GM19193 (cell line): ENCODE data around the gene ZBTB48.
A peak's percentile ranks its signal among the peaks of the same experiment; 100 is the strongest.

Experiments used
- POLR2A ChIP-seq: IDR thresholded peaks from 4 replicates; pipeline ENCODE4 v1.6.1; 2011; ENCODE audit not compliant: insufficient read depth, insufficient read length; ENCODE audit errors: extremely low read depth

The ZBTB48 gene

DNA sequence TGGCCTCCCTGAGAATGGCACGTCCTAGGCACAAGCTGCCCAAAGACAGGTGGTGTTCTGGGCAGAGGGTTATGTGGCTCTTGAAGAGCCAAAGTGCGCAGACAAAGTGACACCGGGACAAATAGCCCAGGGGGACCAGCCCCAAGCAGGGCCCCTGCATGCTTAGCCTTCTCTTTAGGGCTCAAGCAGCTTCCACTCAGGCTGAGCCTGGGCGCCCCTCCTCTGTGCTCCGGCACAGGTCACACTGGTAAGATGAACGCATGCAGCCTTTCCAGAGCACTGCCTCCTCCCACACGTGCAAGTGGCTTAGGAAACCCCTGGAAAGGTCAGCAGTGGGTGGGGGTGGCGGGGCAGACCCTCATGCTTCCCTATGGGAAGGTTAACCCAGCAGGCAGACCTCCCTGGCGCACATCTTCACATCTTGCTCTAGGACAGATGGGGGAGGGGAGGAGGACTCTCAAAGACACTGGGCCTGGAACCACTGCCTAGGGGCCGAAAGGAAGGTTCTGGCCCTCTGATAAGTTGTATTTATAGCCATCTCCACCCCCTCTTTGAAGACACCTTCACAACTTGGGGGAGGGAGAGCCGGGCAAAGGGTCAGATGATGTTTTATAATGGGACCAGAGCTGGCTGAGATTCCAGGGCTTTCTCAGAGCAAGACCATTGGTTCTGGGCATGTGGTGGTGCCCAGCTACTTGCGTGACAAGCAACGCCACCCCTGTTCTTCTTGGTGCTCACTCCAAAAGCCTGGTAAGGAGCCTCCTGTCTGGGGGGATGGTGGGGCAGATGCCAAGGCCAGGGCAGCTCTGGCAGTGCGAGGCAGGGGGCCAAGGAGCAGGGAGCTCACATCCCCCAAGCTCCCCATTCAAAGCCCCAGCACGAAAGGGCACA, 17.3 kb downstream of the ZBTB48 start:
- TF ChIP-seq POLR2A: no peak

DNA sequence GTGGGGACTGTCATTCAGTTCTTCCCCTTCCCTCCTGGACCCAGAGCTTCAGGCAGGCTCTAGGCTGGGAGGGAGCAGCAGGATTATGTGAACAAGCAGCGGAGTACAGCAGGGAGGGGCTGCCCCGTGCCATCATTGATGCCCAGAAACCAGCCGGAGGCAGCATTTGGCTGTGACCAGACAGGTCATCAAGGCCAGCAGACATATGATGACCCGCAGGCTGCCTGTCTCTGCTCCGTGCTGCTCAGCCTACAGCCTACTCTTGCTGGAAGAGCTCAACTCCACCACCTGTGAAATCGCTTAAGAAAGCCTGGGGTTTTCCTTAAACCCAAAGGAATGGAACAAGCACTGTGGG, 18.0 kb downstream of the ZBTB48 start:
- TF ChIP-seq POLR2A: no peak

DNA sequence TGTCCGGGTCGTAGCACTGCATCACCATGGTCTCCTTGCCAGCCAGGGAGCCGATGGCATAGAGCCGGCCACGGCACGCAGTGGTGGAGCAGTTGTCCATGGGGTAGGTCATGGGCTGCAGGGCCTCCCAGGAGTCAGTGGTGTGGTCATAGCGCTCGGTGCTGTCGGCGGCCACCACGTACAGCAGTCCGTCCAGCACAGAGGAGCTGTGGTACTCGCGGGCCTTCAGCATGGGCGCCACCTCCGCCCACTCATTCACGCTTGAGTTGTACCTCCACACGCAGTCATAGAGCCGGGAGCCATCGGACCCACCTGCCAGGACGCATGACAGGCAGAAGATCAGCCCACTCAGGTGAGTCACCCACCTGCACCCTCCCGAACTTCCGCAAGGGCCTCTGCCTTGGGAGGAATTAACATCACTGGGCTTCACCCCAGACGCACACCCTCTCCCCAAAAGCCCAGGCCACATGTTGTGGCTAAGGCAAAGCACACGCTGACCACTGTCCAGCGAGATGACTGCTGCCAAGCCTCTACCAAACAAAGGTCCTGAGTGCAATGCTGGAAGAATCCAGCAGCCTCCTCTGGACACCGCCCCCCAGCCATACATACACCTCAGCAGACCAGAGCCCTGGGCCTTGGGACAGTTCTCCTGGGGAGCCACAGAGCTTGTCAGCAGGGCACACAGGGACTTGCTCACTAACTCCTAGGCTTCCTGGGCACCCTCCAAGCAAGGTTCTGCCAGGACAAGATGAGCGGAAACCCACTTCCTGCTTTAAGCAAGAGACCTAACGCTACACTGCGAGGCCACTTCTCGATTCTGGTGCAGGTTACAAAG, 19.6 kb downstream of the ZBTB48 start:
- TF ChIP-seq POLR2A: no peak

DNA sequence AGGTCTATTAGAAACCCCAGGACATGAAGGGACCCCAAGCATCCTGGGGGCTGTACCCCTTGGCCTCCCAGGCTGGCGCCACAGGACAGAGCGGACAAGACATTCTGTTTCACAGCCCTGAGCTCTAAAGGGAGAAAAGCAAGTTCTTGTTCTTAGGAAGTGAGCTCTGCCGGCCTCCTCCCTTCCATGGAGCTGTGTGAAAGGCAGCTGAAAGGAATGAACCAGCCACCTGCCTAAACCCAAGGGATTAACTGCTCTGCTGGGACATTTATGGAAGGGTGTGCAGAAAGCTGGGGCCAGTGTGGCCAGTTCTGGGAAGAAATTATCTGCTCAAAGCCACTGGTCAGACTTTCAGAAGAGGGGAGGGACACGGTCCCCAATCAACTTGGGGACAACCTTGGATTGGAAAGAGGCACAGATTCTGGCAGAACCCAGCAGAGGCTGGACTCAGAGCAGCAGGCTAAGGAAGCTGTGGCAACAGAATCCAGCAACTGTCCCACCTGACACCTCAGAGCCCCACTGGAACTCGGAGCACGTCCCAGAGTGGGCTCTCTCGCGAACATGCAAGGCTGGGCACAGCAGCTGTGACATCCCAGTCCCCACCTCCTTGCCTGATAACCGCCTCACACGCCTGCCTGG, 20.7 kb downstream of the ZBTB48 start:
- no peak for TF ChIP-seq POLR2A

DNA sequence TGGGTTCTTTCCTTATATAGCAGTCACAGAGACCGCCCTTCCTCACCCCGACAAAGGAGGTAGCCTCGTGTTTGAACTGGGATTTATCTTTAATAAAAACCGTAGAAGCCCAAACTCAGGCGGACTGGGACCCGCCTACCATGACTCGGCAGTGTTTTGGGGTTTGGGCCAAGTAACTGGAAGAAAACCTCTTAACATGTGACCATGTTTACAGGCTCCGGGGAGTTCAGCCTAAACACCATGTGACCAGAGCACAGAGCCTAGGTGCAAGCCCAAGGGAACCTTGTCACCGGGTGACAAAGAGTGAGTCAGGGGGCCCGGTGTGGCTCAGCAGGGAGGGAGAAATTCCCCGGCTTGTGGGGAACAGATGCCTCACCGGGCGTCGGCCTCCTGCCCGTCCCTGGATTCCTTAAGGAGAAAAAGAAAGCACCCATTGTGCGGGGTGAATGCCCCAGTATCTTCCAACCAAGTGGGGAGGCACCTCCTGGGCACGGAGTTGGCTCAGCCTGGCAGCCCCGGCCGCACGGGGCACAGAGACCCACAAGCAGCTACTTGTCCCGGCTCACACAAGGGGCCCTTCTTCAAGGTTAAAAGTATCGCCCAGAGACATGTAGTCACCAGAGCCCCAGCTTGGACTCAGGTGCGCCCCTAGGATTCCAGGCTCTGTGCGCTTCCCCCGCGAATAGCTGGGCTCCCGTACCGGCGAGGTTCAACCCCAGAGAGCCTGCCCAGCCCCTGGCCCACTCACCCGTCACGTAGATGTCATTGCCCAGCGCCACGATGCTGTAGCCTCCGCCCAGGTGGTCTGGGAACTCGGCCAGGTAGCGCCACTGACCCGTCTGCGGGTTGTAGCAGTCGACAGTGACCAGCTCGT, 21.5 kb downstream of the ZBTB48 start:
- peak; percentile 3 for TF ChIP-seq POLR2A

DNA sequence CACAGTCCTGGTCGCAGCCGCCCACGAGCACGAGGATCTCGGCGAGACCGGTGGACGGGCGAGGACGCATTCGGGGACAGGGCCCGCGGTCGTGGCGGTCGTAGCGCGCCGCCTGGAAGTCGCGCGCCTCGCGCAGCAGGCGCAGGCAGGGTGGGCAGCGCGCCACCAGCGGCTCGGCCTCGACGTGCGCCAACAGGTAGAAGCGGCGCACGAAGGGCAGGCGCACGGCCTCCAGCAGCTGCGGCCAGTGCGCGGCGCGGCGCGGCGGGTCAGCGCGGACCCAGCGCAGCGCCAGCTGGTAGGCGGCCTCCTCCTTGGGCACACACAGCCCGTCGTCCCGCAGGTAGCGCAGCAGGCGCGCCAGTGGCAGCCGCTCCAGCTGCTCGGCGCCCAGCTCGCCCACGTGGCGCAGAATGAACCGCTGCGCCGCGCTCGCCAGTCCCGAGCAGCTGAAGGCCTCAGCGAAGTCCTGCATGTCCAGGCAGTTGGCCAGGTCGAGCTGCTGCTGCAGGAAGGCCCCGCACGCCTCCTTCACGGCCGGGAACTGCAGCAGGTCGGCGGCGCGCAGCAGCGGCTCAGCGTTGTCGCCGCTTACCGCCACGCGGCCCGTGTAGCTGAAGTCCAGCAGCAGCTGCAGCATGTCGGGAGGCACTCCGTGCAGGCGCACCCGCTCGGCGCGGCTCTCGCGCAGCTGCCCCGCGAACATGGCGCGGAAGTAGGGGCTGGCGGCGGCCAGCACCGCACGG, 22.3 kb downstream of the ZBTB48 start:
- TF ChIP-seq POLR2A: no peak

DNA sequence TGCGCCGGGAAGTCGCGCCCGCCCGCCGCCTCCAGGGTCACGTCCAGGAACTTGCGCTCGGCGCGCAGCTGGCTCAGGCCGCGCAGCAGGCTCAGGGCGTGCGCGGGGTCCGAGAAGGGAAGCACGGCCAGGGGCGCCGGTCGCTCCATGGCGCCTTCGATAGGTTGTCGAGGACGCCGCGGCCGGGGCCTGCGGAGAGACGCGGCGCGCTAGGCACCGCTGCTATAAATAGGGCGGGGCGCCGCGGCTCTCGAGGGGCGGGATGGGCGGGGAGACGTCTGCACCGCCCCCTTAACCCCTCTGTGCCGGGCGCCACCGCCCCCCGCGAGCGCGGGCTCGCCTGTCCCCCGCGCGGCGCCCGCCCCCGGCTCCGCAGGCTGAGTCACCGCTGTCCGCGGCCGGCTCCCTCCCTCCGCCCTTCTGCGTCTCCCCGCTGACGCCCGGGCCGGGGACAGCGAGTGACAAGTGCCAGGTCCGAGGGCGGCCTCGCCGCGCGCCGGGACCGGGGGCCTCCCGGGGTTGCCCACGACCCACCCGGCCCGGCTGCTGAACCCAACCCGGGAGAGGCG, 23.0 kb downstream of the ZBTB48 start, which contains the start of gene KLHL21:
TSS of gene KLHL21 (minus strand) at position 201 of the 569 bp plus-strand sequence. CDS start at position 149, 52 bp downstream.
- TF ChIP-seq POLR2A: peak; percentile 91

DNA sequence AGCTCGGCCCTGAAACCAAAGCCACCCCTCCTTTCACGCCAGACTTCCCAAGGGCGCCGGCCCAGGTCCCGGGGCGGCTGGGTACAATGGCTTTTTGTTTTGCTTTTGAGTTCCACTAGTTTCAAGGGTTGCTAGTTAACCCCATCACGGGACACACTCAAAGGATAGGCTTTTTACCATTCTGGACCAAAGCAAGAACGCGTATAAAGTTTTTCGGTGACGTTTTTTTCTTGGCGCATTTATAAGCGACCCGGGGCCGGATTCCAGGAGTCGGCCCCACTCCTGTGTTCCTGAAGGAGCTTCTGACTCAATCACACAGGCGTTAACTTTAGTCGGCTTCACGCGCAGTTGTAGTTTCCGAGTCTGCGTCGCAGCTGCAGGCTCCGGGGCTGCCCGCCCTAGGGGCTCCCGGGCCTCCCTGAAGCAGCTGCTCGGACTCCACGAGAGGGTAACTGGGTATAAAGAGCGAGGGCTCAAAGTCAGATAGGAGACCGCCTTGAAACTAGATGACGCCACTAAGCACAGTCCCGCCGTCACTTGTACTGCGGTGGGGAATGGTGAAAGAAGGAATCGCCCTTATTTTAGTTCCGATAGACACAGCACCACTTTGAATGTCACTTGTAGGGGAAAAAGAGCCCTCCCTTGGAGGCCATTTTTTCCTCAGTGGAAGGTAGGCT, 23.6 kb downstream of the ZBTB48 start:
- peak; percentile 37 for TF ChIP-seq POLR2A

DNA sequence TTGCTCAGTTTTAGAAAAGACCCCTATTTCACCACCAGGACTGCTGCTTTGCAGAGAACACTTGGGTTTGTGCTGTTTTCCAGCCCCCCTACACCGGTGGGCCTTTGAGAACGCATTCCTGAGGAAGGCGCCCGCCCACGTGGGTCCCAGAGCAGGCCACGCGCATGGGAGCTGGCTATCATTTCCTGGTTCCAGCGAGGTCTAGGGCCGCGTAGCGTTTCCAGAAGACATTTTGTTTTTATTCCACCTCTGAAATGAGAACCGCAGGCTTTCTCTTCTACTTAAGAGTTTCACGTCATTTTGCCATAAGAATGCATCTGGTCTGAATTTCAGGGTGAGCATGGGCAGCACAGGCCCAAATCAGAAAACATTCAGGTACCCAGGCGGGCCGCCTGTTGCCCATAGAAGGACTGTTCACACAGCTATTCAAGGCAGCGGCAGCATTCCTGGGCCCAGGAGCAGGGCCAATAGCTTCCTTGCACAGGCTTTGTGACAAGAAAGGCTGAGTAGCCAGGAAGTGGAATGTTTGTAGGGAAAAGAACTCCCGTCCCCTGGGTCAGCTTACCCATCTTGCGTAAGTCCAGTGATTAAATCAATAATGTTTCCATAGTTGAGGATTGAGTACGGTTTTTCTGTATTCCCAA, 24.2 kb downstream of the ZBTB48 start:
- no peak for TF ChIP-seq POLR2A

DNA sequence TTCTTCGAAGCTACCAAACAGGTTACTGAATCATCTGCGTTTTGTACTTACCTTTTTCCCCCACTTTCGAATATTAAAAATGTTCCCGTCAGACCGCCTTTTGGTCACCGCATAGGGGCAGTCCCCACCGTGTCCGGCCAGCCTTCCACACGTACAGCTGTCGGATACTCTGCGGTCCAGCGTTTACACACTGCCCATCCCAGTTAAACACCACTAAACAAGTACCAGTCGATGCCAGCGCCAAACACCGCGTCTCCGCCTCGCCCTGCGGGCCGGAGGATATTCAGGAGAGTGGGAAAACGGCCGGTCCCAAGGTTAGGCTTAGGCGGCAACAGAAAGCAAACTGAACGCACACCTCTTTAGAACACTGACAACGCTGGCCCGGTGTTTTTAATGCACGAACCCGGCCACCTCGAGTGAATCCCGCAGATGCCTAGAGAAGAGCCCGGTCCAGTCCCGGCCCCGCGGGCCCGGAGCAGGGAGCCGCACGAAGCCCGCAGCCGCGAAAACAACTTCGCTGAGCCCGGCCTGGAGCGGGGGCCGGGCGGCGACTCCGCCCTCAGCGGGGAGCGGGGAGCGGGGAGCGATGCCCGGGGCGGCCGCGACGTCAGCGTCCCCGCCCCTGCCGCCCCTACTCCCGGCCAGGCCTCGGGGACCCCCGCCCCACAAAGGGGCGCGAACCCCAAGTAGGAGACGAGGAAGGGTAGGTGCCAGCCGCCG, 33.0 kb downstream of the ZBTB48 start:
- TF ChIP-seq POLR2A: no peak

DNA sequence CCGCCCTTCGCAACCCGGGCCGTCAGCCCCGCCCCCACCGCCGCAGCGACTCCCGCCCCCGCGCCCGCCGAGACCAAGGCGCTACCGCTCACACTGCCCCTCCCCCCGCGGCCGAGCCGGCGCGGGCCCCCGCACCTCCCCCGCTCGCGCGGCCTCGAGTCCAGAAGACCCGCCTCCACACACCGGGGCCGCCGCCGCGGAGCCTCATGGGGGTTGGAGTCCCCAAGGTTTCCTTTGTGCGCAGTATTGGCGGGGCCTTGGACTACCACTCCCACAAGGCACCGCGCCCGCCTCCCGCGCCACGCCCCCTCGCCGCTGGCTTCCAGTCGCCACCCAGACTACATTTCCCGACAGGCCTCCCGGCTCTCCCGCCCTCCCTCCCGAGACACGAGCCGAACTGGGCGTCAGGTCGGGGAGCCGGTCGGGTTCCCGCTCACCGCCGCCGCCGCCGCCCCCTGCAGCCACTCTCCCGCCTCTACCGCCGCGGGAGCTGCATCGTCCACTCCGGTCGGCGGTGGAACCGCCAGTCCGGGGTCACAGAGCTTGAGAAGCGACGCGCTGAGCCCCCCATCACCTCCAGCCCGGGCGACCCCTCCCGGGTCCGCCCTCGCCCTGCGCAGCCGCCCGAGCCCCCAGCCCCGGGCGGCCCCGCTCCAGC, 33.7 kb downstream of the ZBTB48 start, which contains the start of gene PHF13:
TSS of gene PHF13 (plus strand) at position 371 of the 658 bp plus-strand sequence. CDS start 336 bp downstream, outside the sequence.
- TF ChIP-seq POLR2A: peak; percentile 34
